Fibroblast of lung (primary cell): ENCODE results near the gene CDC14B.

Experiments used
- EZH2 ChIP-seq: IDR thresholded peaks from 2 replicates; pipeline ENCODE4 v1.5.1; 2012; ENCODE audit warnings: low read length, control low read depth, mild to moderate bottlenecking; ENCODE audit errors: missing control alignments
- TF ChIP-seq, protein P1 (sequence below), 2 donors: IDR thresholded peaks in 1 of 2; conservative IDR thresholded peaks in 1 of 2; 1 replicate in 1 of 2; 2 replicates in 1 of 2; pipeline ENCODE4 v1.5.1; 2011 to 2012; ENCODE audit warnings: low read length in 2 of 2, control low read depth in 1 of 2, inconsistent platforms in 1 of 2, low read depth in 1 of 2, mild to moderate bottlenecking in 1 of 2

DNA sequence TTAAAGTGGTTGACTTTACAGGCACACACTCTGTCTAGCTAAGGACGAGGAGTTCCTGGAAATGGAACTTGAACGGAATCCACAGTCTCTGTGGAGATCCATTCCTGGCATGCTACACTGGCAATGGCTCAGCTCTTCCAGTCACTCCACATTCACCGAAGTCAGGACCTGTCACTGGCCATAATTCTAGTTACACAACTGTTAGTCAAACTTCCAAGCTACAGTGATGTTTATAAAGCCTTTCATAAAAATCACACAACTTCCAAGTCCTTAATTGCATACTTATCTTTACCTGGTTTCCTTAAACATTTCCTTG, 15.7 kb downstream of the CDC14B start:
- TF ChIP-seq, protein P1, sequence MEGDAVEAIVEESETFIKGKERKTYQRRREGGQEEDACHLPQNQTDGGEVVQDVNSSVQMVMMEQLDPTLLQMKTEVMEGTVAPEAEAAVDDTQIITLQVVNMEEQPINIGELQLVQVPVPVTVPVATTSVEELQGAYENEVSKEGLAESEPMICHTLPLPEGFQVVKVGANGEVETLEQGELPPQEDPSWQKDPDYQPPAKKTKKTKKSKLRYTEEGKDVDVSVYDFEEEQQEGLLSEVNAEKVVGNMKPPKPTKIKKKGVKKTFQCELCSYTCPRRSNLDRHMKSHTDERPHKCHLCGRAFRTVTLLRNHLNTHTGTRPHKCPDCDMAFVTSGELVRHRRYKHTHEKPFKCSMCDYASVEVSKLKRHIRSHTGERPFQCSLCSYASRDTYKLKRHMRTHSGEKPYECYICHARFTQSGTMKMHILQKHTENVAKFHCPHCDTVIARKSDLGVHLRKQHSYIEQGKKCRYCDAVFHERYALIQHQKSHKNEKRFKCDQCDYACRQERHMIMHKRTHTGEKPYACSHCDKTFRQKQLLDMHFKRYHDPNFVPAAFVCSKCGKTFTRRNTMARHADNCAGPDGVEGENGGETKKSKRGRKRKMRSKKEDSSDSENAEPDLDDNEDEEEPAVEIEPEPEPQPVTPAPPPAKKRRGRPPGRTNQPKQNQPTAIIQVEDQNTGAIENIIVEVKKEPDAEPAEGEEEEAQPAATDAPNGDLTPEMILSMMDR (conservative IDR thresholded peaks at IDR 0.05 in 1 of 2, IDR thresholded peaks at IDR 0.05 in 1 of 2; ENCODE audit: low read depth in 1 of 2, low read length in 2 of 2), result no peak
- TF ChIP-seq EZH2, result no peak
